Hepatocyte (in vitro differentiated cells): Measurements from ENCODE around the gene CFLAR.

ENCODE experiments used
- EZH2 ChIP-seq: fragments of 200-600 bp; sonication (generic); IDR thresholded peaks from 2 replicates; pipeline ENCODE4 v1.6.1; 2016; ENCODE audit warnings: antibody characterized with exemption, mild to moderate bottlenecking, borderline replicate concordance
- EZH2phosphoT487 ChIP-seq: fragments of 200-600 bp; sonication (generic); IDR thresholded peaks from one replicate; pipeline ENCODE4 v1.6.1; 2018; ENCODE audit warnings: antibody characterized with exemption, mild to moderate bottlenecking, low read depth, moderate library complexity; ENCODE audit not compliant: unreplicated experiment, severe bottlenecking
- TF ChIP-seq, protein P1 (sequence below): fragments of 200-600 bp; sonication (generic); IDR thresholded peaks from 2 replicates; pipeline ENCODE4 v1.5.1; 2016; ENCODE audit warnings: antibody characterized with exemption, mild to moderate bottlenecking; ENCODE audit not compliant: poor library complexity

DNA sequence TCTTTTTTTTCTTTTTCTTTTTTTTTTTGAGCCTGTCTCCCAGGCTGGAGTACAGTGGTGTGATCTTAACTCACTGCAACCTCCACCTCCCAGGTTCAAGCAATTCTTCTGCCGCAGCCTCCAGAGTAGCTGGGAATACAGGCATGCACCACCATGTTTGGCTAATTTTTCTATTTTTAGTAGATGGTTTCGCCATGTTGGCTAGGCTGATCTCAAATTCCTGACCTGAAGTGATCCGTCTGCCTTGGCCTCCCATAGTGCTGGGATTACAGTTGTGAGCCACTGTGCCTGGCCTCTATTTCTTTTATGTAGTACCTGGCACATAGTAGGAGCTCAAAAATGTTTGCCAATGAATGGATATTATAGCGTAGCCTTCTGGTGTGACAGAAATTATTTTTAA is 6.8 kb upstream of the CFLAR start:
- TF ChIP-seq, protein P1, sequence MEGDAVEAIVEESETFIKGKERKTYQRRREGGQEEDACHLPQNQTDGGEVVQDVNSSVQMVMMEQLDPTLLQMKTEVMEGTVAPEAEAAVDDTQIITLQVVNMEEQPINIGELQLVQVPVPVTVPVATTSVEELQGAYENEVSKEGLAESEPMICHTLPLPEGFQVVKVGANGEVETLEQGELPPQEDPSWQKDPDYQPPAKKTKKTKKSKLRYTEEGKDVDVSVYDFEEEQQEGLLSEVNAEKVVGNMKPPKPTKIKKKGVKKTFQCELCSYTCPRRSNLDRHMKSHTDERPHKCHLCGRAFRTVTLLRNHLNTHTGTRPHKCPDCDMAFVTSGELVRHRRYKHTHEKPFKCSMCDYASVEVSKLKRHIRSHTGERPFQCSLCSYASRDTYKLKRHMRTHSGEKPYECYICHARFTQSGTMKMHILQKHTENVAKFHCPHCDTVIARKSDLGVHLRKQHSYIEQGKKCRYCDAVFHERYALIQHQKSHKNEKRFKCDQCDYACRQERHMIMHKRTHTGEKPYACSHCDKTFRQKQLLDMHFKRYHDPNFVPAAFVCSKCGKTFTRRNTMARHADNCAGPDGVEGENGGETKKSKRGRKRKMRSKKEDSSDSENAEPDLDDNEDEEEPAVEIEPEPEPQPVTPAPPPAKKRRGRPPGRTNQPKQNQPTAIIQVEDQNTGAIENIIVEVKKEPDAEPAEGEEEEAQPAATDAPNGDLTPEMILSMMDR, result no peak
- TF ChIP-seq EZH2 (no peak), EZH2phosphoT487 (no peak)
